NCI-H345 (cell line): ENCODE results near the gene SPECC1L.

ENCODE experiments used
- DNase-seq: peaks from one replicate; lab custom pipeline; 2025; lab: John Stamatoyannopoulos, UW

SPECC1L gene

DNA sequence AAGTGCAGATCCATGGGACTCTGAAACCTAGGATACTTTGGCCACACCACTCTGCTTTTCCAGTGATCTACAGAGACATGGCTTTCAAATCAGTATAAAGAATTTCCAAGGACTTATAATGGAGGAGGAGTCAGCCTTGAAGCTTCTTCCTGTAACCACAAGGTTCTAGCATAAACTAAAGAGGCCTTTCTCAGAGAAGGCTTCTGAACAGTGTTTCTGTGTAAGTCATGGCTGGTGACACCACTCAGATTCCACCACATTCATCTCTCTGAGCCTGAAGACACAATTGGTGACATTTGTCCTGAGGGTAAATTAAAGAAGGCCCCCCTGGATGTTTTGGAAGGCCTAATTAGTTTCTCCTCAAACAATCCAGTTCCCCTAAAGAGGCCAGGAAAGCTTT lies 127.8 kb downstream of the SPECC1L start:
- DNase-seq: no peak

DNA sequence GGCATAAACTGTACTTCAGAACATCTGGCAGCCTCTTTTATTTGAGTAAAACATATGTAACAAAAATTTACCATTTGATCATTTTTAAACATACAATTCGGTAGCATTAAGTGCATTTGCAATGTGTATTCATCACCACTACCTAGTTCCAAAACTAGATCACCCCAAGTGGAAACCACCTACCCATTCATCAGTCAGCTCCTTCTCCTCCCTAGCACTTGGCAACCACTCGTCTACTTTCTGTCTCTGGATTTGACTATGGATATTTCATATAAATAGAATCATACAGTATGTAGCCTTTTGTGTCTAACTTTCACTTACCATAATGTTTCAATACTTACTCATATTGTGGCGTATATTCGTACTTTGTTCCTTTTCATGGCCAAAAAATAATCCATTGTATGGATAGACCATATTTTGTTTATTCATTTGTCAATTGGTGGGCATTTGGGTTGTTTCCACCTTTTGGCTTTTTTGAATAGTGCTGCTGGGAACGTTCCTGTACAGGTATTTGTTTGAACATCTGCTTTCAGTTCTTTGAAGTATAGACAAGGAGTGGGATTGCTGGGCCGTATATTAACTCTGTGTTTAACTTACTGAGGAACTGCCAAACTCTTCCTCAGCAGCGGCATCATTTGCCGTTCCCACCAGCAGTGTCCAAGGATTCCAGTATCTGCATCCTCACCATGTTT lies 129.5 kb downstream of the SPECC1L start:
- no peak for DNase-seq

DNA sequence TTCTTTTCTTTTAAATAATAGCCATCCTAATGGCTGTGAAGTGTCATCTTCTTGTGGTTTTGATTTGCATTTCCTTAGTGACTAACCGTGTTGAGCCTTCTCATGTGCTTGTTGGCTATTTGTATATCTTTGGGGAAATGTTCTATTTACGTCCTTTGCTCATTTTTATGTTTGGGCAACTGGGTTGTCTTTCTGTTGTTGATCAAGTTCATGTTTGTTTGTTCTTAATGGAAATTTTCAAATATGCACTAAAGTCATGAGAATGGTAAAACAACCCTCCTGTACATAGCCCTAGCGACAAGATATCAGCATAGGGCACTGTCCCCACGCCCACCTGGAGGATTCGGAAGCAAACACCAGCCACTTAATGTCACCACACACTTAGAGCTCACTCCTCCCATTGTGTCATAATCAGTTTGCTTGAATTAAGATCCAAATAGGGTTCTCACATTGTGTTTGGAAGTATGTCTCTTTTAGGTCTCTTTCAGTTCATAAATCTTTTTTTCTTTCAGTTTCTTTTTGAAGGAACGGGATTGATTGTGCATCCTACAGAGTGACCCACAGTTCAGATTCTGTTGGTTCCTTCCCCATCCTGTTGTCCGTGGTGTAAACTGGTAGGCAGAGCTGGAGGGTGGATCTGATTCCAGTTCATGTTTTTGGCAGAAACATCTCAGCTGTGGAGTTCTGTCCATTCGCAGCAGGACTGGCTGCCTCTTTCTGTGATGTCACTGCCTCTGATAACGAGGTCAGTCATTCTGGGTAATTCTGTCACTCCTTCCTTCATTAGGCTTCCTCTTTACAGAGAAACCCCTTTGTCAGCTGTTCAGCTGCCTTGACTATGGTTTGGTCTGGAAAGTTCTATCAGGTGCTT lies 130.3 kb downstream of the SPECC1L start:
- DNase-seq: no peak

DNA sequence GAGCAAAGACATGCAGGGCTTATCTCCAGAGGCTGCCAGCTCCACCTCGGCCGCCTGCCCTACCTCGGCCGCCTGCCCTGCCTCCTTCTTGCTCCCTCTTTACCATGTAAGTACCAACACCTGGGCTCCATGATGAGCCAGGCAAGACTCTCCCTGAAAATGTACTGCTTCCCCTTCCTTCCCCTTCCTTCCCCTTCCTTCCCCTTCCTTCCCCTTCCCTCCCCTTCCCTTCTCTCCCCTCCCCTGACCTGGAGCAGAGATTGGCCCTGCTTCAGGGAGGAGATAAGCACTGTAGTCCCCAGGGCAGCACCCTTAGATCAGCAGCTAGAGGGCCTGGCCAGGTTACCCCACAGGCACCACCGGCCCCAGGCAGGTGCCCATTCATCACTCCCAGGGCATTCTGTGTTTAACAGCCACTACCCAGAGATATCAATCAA lies 131.3 kb downstream of the SPECC1L start:
- DNase-seq: no peak

DNA sequence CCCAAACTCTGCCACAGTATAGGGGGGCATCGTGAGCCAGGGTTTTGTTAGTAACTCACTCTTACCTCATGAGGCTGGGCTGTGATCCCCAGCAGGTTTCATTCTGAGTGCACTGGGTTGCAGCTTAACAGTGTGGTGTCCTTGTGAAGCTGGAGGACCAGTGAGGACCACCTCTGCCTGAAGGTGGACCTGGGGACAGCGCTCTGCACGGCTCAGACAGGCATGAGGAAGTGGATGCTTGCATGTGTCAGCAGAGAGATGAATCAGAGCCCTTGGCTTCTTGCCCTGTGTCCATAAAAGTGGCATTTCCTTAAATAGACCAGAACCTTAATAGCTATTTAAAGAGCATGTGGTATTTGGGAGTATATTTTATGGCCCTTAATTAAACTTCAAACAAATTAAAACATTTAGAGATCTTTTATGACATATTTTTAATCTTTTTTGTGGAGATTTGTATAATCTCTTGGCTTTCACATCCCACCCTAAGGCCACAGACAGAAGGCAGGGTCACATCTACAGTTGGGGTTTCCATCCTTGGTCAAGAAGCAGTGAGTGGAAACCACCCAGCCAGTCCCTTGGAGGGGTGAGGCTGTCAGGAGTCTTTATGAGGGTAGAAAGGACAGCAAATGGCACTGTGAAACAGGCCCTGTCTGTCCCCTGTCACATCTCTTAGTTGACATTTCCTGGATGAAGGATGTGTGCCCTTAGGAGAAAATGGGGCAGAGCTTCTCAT lies 132.0 kb downstream of the SPECC1L start:
- no peak for DNase-seq

DNA sequence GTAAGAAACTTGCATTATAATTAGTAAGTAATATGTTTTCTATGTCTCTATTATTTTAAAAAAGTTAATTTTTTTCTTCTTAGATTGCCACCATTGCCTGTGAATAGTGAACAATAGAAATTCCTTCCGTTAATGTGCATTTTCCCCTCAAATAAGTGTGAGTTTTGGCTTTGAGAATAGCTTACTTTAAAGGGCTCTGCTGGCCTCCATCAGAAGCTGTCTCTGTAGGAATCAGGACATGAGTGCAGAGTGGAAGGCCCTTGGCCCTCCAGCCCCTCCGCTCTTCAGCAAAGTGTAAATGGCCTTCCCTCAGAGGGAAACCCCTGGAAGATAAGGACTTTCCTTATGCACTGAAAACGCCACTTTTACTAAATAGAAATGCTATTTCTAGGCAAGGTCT lies 132.7 kb downstream of the SPECC1L start:
- no peak for DNase-seq

DNA sequence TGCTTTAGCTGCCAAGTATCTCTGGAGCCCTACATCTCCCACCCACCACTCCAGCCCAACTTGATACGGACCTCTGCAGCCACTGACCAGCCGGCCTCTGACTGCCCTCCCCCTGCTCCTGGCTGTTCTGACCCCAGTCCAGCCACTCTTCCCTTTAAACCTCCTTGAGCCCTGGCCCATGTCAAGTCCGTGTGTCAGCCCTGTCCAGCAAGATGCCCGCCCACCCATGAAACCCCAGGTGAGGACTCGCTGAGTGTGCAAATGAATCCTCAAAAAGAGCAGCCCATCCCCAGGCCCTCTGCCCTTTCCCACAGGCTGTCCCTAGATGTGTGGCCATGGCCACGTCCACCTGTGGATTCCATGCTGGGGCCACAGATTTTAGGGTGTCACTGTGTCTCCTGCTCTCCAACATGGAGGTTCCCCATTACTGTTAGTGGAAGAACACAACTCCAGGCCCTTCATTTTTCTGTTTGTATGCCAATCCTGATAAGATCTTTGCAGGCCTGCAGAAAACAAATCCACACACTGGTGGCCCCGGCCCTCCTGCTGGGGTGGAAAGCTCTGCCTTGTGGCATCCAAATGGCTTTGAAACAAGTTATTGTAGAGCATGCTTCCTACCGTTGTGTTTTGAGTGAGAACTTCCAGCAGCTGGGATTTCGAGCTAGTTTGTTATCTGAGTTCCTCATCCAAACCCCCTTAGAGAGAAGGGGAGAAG lies 134.1 kb downstream of the SPECC1L start:
- DNase-seq: no peak

DNA sequence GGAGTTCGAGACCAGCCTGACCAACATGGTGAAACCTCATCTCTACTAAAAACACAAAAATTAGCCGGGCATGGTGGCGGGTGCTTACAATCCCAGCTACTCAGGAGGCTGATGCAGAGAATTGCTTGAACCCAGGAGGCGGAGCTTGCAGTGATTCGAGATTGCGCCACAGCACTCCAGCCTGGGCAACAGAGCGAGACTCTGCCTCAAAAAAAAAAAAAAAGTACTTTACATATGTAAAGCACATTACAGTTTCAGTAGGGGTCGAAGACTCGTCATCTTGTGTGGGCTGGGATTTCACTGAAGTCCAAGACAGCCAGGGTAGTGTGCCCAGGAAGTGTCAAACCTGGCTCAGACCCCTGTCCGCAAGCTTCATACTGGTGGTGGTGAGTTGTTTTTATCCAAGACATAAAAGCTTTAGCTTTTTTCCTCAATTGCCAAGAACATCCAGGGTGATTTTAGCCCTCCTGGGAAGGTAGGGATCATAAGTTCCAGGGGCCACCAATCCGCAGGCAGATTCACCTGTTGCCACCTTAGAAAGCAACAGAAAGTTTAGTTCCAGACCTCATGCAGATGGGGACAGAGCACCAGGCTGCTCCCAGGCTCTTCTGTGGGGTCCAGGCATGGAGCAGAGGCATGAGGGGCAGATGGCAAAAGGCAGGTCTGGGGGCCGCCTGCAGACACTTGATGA lies 135.1 kb downstream of the SPECC1L start:
- DNase-seq: no peak

DNA sequence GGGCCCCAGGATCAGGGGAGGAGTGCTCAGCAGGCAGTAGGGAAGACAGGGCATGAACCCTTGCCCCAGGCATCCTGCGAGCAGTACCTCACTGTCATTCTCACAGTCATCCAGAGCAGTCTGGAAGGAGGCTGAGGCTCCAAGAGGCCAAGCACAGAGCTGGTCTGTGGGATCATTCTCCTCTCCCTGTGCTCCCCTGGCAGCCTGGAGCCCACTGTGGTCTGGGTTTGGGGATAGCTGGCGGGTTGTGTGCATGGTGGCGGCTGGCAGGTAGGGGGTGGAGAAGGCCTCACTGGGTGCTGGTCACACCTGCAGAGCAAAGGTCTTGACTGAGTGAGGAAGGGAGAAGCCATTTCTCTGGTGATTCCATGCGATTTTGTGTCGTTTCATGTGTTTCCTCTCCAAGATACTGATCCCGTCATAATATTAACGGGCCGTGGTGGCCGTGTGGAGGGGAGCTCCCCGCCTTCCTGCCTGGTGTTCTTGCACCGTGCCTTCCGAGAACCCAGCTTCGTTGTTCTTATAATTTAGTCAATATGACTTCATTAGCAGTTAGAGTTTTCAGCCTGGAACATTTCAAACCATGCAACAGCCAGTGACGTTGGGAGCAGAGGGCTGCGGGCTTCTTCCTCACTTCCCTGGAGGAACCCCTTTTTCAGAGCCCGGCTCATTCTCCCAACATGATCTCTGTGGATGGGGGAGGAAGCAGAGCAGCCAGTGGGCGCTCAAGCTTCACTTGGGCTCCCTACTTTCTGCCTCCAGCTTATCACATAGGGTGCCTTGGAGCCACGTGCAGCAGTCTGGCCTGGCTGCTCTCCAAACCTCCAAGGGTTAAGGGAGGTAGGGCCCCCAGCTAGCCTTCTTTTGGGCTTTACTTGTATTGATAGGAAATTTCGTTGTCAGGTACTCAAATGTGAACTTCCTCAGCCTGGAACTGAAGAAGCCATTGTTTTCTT lies 136.0 kb downstream of the SPECC1L start:
- no peak for DNase-seq

DNA sequence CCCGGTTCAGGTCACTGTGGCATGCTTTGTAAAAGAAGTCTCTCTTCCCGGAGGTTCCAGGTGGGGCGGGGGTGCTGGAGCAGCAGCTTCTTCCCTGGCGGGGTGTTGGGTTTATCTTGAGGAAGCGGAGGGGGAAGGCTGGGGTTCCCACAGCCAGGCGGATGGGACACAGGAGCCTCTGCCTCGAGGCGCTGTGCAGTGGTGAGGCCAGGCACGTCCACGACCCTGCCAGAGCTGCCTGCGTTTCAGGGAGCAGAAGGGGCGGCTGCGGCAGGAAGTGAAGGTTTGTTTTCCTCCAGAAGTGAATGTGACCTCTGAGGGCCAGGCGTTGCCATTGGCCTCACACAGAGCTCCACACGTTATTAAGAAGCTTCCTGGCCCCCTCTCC lies 136.6 kb downstream of the SPECC1L start:
- DNase-seq: no peak

DNA sequence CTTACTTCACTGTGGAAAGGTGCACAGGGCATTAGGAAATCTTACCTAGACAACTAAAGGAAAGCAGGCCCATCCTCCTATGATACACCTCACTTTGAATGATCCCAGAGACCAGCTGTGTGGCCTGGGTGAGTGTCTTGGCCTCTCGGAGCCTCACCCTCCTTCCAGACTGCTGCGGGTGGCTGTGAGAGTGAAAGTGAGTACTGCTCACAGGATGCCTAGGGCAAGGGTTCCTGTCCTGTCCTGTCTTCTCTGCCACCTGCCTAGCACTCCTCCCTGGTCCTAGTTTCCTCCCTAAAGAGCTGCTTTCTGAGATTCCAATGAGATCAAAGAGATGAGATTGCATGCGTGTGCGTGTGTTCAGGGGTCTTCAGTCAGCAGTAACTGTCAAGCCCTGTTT lies 137.3 kb downstream of the SPECC1L start:
- no peak for DNase-seq

DNA sequence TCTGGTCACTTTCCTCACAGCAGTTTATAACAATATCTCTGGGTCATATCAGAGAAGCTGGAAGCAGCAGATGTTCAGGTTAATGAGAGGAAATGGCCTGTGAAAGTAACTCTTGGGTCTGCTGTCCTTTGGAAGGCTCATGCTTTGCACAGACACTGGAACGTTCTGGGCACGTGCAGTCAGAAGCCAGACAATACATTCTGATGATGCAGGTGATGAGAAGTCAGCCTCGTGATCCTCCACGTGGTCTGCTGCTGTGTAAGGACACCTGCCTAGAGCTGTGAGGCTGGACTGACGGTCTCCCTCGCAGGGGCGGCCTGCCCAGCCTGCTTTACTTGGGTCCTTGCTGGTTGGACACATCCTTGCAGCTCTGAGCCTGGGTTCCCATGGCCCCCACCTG lies 138.0 kb downstream of the SPECC1L start:
- no peak for DNase-seq

DNA sequence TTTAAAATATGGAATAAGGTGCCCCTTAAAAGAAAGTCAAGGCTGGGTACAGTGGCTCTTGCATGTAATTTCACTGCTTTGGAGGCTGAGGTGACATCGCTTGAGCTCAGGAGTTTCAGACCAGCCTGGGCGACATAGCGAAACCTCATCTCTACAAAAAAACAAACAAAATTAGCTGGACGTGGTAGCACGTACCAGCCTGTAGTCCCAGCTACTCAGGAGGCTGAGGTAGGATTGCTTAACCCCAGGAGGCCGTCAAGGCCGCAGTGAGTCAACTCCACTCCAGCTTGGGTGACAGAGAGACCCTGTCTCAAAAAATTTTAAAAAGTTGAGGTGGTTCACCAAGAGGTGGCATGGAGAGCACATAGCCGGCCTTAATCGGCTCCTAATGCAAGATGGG lies 139.1 kb downstream of the SPECC1L start:
- no peak for DNase-seq

DNA sequence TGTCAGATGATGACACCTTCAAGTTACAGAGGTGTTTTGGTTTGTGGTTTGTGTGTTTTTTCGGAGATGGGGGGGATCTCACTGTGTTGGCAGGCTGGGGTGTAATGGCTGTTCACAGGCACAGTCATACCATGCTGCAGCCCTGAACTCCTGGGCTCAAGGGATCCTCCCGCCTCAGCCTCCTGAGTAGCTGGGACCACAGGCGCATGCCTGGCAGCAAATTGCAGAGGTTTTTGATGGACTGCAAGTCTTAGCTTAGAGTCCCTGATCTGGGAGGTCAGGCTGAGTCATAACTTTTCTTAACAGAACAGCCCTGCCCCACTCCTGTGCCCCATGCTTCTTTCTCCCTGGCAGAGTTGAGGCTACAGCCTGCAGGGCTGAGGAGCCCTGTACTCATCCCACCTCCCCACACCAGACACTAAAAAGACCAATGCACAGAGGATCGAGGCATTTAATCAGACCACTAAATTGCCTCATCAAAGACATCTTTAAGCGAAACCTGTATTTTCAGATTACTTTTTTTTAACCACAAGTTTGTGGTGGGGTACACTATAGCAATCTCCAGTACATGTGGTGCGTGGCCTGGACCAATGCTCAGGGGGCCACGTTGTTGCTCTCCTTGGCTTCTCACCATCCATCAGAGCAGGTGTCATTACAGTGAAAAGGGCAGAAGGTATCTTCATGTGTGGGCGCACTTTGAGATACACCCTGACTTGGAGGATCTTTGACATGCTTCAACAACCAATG lies 139.7 kb downstream of the SPECC1L start:
- no peak for DNase-seq

DNA sequence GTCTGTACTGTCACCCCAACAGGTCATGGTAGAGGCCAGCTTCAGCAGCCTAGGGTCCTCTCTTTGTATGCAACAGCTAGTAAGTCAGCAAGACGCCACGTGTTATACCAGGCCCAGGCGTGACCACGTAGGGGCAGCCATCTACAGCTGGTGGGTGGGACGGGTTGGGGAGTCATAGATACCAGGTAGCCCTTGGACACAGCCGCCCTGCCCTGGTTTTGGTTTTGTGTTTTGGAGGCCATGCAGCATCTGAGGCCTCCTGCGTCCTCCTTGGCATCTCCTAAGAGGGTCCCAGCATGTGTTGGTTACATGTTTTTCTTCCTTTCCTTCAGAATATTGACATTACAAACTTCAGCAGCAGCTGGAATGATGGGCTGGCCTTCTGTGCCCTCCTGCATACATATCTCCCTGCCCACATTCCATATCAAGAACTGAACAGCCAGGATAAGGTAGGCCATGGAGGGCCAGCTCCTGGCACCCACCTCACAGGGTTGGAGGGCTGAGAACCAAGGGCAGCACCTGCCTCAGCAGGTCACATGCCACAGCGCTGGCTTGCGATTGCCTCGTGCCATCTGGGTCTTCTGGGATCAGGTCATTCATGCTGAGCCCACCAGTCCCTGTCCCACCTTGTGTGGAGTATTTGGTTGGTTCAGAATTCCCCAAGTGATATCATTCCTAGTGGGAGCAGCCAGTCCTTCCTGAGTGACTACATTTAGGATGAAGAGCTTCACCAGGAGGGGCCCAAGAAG lies 140.8 kb downstream of the SPECC1L start:
- no peak for DNase-seq

DNA sequence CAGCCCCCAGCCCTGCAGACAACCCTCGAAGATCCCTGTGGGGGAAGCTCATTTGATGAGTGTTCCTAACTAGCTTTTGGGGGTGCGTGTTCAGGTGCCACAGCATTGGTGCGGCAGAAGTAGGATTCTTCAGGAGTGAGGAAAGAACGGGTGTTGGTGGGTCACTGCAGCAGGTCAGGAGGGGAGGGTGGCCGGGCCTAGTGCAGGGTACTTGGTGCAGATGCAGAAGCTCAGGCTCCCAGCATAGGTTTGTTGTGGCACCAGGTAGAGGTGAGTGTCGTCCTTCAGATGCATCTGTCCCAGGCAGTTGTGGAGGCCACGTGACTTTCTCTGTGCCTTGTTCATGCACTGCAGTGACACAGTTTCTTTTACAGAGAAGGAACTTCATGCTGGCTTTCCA lies 141.6 kb downstream of the SPECC1L start:
- no peak for DNase-seq

DNA sequence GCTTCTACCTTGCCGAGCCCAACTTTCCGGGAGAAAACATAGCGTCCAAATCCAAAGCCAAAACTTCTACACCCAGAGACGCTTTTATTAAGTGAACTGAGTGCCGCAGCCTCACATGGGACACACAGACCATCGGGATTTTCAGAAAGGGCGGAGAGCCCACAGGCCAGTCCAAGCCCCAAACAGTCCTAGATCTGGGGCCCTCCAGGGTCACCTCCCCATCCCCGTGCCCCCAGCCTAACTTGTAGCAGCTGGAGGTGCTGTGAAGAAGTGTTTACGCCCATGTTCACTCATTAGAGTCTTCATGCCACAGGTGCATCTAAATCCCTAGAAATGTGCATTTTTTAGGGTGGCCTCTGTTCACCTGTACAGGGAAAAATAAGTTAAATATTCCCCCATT lies 142.6 kb downstream of the SPECC1L start:
- DNase-seq: no peak

DNA sequence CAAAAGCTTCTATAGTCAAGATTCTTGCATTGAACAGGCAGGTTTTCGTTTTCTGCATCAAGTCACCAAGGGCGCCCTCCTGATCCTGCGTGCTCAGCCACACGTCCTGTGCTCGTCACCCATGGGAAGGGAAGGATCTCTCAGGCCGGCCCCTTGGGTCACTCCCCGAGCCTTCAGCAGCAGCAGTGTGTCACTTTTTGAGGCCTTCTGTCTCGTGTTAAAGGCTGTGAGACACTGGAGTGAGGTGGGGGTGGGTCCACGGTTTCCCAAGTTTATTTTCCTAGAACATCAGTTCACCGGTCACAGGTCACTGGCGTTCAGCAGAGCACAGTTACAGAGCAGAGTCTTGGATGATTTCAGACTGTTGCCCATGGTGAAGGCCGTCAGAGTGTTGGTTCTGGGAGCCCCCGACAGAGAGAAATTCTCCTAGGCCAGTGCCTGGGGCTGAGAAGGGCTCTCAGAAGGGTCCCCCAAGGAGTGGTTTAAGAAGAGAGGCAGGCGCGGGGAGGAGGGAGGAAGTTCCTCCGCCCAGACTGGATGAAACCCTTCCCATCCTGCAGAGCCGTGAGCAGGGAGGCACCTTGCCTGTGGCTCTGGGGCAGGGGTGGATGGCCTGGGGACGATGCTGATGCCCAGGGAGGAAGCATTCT lies 143.2 kb downstream of the SPECC1L start:
- DNase-seq: no peak
